GM20000 (cell line): Measurements from ENCODE around the gene BRINP3.

ENCODE experiments used
- DNase-seq: peaks from one replicate; pipeline ENCODE4 v3.0.0; 2012; ENCODE audit warnings: low spot score
- TF ChIP-seq, protein P1 (sequence below): IDR thresholded peaks from 2 replicates; pipeline ENCODE4 v1.5.1; 2012; ENCODE audit warnings: mild to moderate bottlenecking, control low read depth; ENCODE audit errors: extremely low read depth, missing control alignments

BRINP3 gene

DNA sequence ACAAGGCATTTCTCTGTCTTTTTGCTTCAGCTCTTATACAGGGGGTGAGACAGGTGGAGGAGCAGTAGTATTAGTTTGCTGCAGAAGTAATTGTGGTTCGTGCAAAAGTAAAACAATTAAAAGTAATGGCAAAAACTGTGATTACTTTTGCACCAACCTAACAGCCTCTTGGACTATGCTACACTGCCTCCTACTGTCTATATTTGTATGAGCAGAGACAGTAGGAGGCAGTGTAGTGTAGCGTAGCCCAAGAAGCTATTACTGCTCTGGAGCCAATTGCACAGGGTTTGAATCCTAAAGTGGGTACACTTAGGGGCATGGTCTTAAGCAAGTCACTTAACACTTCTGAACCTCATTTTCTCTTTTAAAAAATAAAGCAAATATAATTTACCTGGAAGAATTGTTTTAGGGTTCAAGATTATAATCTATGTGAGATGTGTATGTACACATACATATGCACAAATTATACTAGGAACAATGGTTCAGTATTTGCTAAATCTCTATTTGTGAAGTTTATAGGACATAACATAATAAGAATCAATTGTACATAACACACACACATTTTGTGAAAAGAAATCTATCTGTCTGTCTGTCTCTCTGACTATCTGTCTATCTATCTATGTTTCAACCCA is 103.8 kb downstream of the BRINP3 start:
- TF ChIP-seq, protein P1, sequence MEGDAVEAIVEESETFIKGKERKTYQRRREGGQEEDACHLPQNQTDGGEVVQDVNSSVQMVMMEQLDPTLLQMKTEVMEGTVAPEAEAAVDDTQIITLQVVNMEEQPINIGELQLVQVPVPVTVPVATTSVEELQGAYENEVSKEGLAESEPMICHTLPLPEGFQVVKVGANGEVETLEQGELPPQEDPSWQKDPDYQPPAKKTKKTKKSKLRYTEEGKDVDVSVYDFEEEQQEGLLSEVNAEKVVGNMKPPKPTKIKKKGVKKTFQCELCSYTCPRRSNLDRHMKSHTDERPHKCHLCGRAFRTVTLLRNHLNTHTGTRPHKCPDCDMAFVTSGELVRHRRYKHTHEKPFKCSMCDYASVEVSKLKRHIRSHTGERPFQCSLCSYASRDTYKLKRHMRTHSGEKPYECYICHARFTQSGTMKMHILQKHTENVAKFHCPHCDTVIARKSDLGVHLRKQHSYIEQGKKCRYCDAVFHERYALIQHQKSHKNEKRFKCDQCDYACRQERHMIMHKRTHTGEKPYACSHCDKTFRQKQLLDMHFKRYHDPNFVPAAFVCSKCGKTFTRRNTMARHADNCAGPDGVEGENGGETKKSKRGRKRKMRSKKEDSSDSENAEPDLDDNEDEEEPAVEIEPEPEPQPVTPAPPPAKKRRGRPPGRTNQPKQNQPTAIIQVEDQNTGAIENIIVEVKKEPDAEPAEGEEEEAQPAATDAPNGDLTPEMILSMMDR = peak; percentile 55
- peak; percentile 11 for DNase-seq

- DNase-seq = no peak
- TF ChIP-seq, protein P1 = no peak
Observed at GRCh38 chr1:190367200-190367599, 110.5 kb downstream of the BRINP3 start.

DNA sequence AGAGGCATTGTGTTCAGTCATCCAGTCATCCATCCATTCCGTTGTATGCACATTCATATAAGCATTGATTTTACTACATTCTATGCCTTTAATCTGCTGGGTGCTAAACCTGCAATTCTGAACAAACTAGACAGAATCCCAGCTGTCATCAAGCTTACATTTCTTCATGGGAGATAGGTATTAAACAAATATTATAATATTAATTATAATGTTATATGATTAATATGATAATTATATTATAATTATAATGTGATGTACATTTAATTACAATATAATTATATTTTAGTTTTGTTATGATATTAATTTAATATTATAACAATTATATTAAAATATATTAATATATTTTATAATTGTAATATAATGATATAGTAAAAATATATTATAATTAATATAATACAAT is 112.4 kb downstream of the BRINP3 start:
- DNase-seq = no peak
- TF ChIP-seq, protein P1 = no peak

GRCh38 chr1:190353538-190354101 is 124.0 kb downstream of the BRINP3 start:
- TF ChIP-seq, protein P1 = no peak
- no peak for DNase-seq

DNA sequence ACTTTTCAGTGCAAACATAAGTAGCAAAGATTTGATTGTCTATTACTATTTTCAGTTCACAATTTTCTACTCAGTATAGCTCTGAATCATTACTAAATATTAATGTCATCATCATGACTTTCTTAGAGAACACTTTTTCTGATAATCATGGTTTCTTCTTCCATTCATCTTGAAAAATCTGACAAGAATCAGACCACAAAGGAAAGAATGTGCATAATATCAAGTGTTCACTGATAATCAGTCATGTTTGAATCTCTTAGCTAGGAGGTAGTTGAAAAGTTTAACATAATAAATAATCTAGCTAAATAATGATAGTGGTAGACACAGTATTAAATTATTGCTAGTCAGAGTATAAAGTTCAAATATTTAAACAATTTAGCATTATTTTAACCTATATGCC is 133.2 kb downstream of the BRINP3 start:
- DNase-seq = no peak
- TF ChIP-seq, protein P1 = no peak

GRCh38 chr1:190338829-190339228 is 138.8 kb downstream of the BRINP3 start:
- DNase-seq = no peak
- TF ChIP-seq, protein P1 = no peak

GRCh38 chr1:190328871-190329270 is 148.8 kb downstream of the BRINP3 start:
- no peak for DNase-seq
- TF ChIP-seq, protein P1 = no peak
